HCT116 (cell line): ENCODE data around the gene LAMA4. TPM values are rescaled to one million over a fixed set of nuclear protein-coding genes. Genes with fewer than 3 reads are reported as not detected.
"Not testable (repeated sequence)": the region's sequence is repeated elsewhere in the genome, so short reads cannot be mapped to it uniquely, and the experiment has no call there.

Experiments
- ATAC-seq: fragments of 200-7000 bp; cut with Tn5 transposase; 2 replicates; pipeline ENCODE4 v1.9.1; 2020; ENCODE audit warnings: mild to moderate bottlenecking, moderate library complexity
- BruUV-seq: library from RNA; stranded (reverse); fragments of 400-500 nt; replicated peaks from 2 replicates; lab custom pipeline; 2021; lab: Mats Ljungman, UMichigan
- CTCF ChIA-PET: fragments of 300-600 bp; sonication (Branson Sonifier 250); formaldehyde crosslinking; loops from one replicate; lab custom pipeline; 2021; ENCODE audit warnings: antibody characterized with exemption; lab: Charles Lee
- POLR2A ChIA-PET: fragments of 300-600, 350-600 bp; sonication (Branson Sonifier 250); formaldehyde crosslinking; loops from one replicate; lab custom pipeline; 2021; ENCODE audit warnings: antibody characterized with exemption; lab: Charles Lee
- RAD21 ChIA-PET, 2 experiments: fragments of 300-600 bp; sonication (Branson Sonifier 250); formaldehyde crosslinking; loops; one replicate each; lab custom pipeline; 2023; ENCODE audit warnings: low total read pairs in 2 of 2; ENCODE audit not compliant: uncharacterized antibody in 2 of 2, unreplicated experiment in 2 of 2, low non-redundant PET in 1 of 2; lab: Charles Lee
- DNase-seq: peaks from one replicate; pipeline ENCODE4 v3.0.0-alpha.2; 2010; ENCODE audit warnings: low read depth, low spot score
- H2AFZ ChIP-seq: fragments of 200-600 bp; shearing (Covaris generic), sonication (generic); 2 replicates; pipeline ENCODE4 v1.6.1; 2017; ENCODE audit warnings: low read depth, mixed run types, mixed read lengths, antibody characterized with exemption, low read length; ENCODE audit not compliant: poor library complexity, severe bottlenecking
- H3K27ac ChIP-seq: 2 replicates; pipeline ENCODE4 v1.5.1; 2012; ENCODE audit warnings: low read depth, low read length
- H3K27me3 ChIP-seq: fragments of 200-600 bp; sonication (generic); 2 replicates; pipeline ENCODE4 v1.6.1; 2016; ENCODE audit warnings: mixed run types, low read length, mixed read lengths; ENCODE audit not compliant: insufficient read depth
- H3K36me3 ChIP-seq, 2 experiments: fragments of 200-500 bp in 1 of 2; fragments of 200-600 bp in 1 of 2; sonication (Bioruptor generic) in 1 of 2; sonication (generic) in 1 of 2; 2 replicates each; pipeline versions ENCODE4 v1.5.1 to v1.6.1; 2014 to 2016; ENCODE audit warnings: low read length in 2 of 2, inconsistent platforms in 1 of 2, mixed read lengths in 1 of 2, mixed run types in 1 of 2; ENCODE audit not compliant: insufficient read depth in 2 of 2, control insufficient read depth in 1 of 2
- H3K4me1 ChIP-seq, 2 experiments: fragments of 200-600 bp in 1 of 2; sonication (generic) in 1 of 2; 2 replicates each; pipeline versions ENCODE4 v1.5.1 to v1.6.1; 2012 to 2017; ENCODE audit warnings: low read length in 2 of 2, inconsistent platforms in 1 of 2, mild to moderate bottlenecking in 1 of 2, mixed read lengths in 1 of 2, mixed run types in 1 of 2, moderate library complexity in 1 of 2; ENCODE audit not compliant: insufficient read depth in 2 of 2, control insufficient read depth in 1 of 2
- H3K4me2 ChIP-seq: fragments of 200-600 bp; sonication (generic); 2 replicates; pipeline ENCODE4 v1.6.1; 2017; ENCODE audit warnings: mixed run types, low read length, mixed read lengths
- H3K4me3 ChIP-seq, 2 experiments: fragments of 200-600 bp in 1 of 2; sonication (generic) in 1 of 2; replicated peaks in 1 of 2; 2 replicates each; pipeline ENCODE4 v1.5.1; 2011 to 2016; ENCODE audit warnings: low read length in 2 of 2, control low read depth in 1 of 2, low read depth in 1 of 2, mild to moderate bottlenecking in 1 of 2, mixed read lengths in 1 of 2, mixed run types in 1 of 2
- H3K79me2 ChIP-seq: fragments of 200-600 bp; sonication (generic); 2 replicates; pipeline ENCODE4 v1.6.1; 2017; ENCODE audit warnings: mild to moderate bottlenecking, mixed run types, low read length, moderate library complexity, mixed read lengths; ENCODE audit not compliant: insufficient read depth
- H3K9ac ChIP-seq: fragments of 200-600 bp; sonication (generic); 2 replicates; pipeline ENCODE4 v1.6.1; 2016; ENCODE audit warnings: low read length, mixed read lengths
- H3K9me2 ChIP-seq: fragments of 200-600 bp; sonication (generic), shearing (Covaris generic); 2 replicates; pipeline ENCODE4 v1.6.1; 2017; ENCODE audit warnings: mixed run types, mild to moderate bottlenecking, moderate library complexity; ENCODE audit not compliant: insufficient read depth
- H3K9me3 ChIP-seq, 2 experiments: fragments of 200-500 bp in 1 of 2; fragments of 200-600 bp in 1 of 2; sonication (Bioruptor generic) in 1 of 2; sonication (generic) in 1 of 2; 2 replicates each; pipeline ENCODE4 v1.6.1; 2014 to 2017; ENCODE audit warnings: low read length in 2 of 2, mixed read lengths in 2 of 2, inconsistent platforms in 1 of 2, low read depth in 1 of 2, mild to moderate bottlenecking in 1 of 2, mixed run types in 1 of 2, moderate library complexity in 1 of 2; ENCODE audit not compliant: control insufficient read depth in 1 of 2, insufficient read depth in 1 of 2
- H4K20me1 ChIP-seq: fragments of 200-600 bp; sonication (generic), shearing (Covaris generic); 2 replicates; pipeline ENCODE4 v1.6.1; 2017; ENCODE audit warnings: mixed run types, mild to moderate bottlenecking, moderate library complexity; ENCODE audit not compliant: insufficient read depth
- CBX3 ChIP-seq: IDR thresholded peaks from 2 replicates; pipeline ENCODE4 v1.6.1; 2012; ENCODE audit warnings: low read depth
- CEBPB ChIP-seq: IDR thresholded peaks from 2 replicates; pipeline ENCODE4 v1.6.1; 2012; ENCODE audit warnings: low read depth
- EGR1 ChIP-seq: IDR thresholded peaks from 2 replicates; pipeline ENCODE4 v1.6.1; 2012; ENCODE audit warnings: low read depth
- EZH2phosphoT487 ChIP-seq: fragments of 200-600 bp; IDR thresholded peaks from 2 replicates; pipeline ENCODE4 v1.6.1; 2018; ENCODE audit warnings: antibody characterized with exemption, borderline replicate concordance
- RAD21 ChIP-seq: IDR thresholded peaks from 2 replicates; pipeline ENCODE4 v1.6.1; 2012; ENCODE audit warnings: low read depth, mild to moderate bottlenecking
- REST ChIP-seq: IDR thresholded peaks from 2 replicates; pipeline ENCODE4 v1.6.1; 2012; ENCODE audit warnings: low read depth
- YY1 ChIP-seq: IDR thresholded peaks from 2 replicates; pipeline ENCODE4 v1.6.1; 2011; ENCODE audit warnings: low read length, low read depth, moderate library complexity, mild to moderate bottlenecking; ENCODE audit not compliant: insufficient replicate concordance; ENCODE audit errors: extremely low read depth
- ZBTB33 ChIP-seq: IDR thresholded peaks from 2 replicates; pipeline ENCODE4 v1.6.1; 2011; ENCODE audit warnings: mild to moderate bottlenecking, low read length, moderate library complexity; ENCODE audit not compliant: insufficient replicate concordance; ENCODE audit errors: extremely low read depth
- ZFX ChIP-seq: fragments of 450-650 bp; IDR thresholded peaks from 2 replicates; pipeline ENCODE4 v1.6.1; 2017
- intact Hi-C: fragments of 100-400 bp; cut with micrococcal nuclease; formaldehyde crosslinking; loops from 2 replicates; pipeline ENCODE4 v1.10.0; 2022
- total RNA-seq: library from RNA; stranded (reverse); gene quantifications from one replicate; pipeline ENCODE4 v1.2.1, GENCODE V29; 2021; ENCODE audit not compliant: unreplicated experiment

Gene LAMA4
- total RNA-seq, 1 experiment from 2014 or later = 2.2 TPM

GRCh38 chr6:112106562-112106961 lies 147.8 kb downstream of the LAMA4 start:
- Histone ChIP-seq H3K27ac (no peak overlapping the region), H3K4me2 (no peak overlapping the region), H3K9me3 (no peaks in the 10 kb centered on the region), H3K4me1 (no peaks in the 10 kb centered on the region), H3K9ac (no peak overlapping the region), H3K9me2 (no peaks in the 10 kb centered on the region), H3K4me3 (no peak overlapping the region), H4K20me1 (no peaks in the 10 kb centered on the region), H3K79me2 (no peaks in the 10 kb centered on the region), H3K36me3 (no peaks in the 10 kb centered on the region), H2AFZ (no peak overlapping the region), H3K27me3 (no peaks in the 10 kb centered on the region)
- ChIA-PET RAD21 (no interaction called here), POLR2A (no interaction called here), CTCF (no interaction called here)
- ATAC-seq (no peak), DNase-seq (no peak)
- intact Hi-C loops = no loop called here
- no TSS peak for BruUV-seq
- no peak for TF ChIP-seq YY1

- H3K27me3 ChIP-seq, RAD21 ChIA-PET, H4K20me1 ChIP-seq, H3K4me1 ChIP-seq, DNase-seq, H3K9me3 ChIP-seq, H3K36me3 ChIP-seq, H3K27ac ChIP-seq, H3K9ac ChIP-seq, H3K9me2 ChIP-seq, intact Hi-C loops, CTCF ChIA-PET, H3K79me2 ChIP-seq, H3K4me3 ChIP-seq, ATAC-seq, H3K4me2 ChIP-seq, POLR2A ChIA-PET, BruUV-seq, H2AFZ ChIP-seq: not testable (repeated sequence)
These were observed 148.3 kb downstream of the LAMA4 start for GRCh38 chr6:112106026-112106425.

GRCh38 chr6:112100561-112100960 lies 153.8 kb downstream of the LAMA4 start:
- Histone ChIP-seq H4K20me1 (no peaks in the 10 kb centered on the region), H3K79me2 (no peaks in the 10 kb centered on the region), H3K27me3 (no peaks in the 10 kb centered on the region), H3K4me3 (no peak overlapping the region), H3K27ac (no peak overlapping the region), H3K9me3 (no peaks in the 10 kb centered on the region), H3K9me2 (no peaks in the 10 kb centered on the region), H3K9ac (no peak overlapping the region), H2AFZ (no peak overlapping the region), H3K36me3 (no peaks in the 10 kb centered on the region), H3K4me1 (no peaks in the 10 kb centered on the region), H3K4me2 (no peak overlapping the region)
- BruUV-seq = no TSS peak
- intact Hi-C loops = no loop called here
- ATAC-seq (no peak), DNase-seq (no peak)
- ChIA-PET POLR2A (no interaction called here), CTCF (no interaction called here), RAD21 (no interaction called here)
- TF ChIP-seq EZH2phosphoT487 (no peak), ZFX (no peak), REST (no peak), EGR1 (no peak), ZBTB33 (no peak), CBX3 (no peak), RAD21 (no peak), CEBPB (no peak)
